ENCODE data around the gene PSAP. TPM values are rescaled to one million over a fixed set of nuclear protein-coding genes. Genes with fewer than 3 reads are reported as not detected.

The PSAP gene
- total and polyA plus RNA-seq, 7 experiments from 2014 or later, result 153 to 1,163 (median 281) TPM

DNA sequence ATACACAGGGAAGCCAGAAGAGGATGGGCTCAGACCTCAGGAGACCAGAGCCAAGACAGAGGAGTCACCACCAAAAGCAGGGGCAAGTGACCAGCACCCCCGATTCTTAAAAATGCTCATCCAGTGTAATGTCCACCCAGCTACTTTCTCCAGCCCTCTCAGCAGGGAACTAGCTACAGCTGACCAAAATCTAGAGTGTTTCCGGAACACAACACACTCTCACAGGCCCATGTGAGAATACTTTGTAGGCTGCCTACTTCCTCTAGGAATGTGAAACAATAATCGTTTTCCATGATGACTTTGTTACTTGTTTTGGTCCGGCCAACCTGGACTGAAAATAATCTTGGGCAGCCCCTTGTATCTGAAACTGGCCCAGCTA is 14.5 kb downstream of the PSAP start:
- Histone ChIP-seq H3K36me3 (ENCODE audit: control insufficient read depth in 2 of 3, insufficient read depth in 3 of 3, low read length in 3 of 3) (peaks cover 0 to 24% (median 5%) of the 10 kb centered on the region in 3 experiments), H3K9me3 (ENCODE audit: control insufficient read depth in 2 of 3, low read length in 3 of 3) (no peaks in the 10 kb centered on the region), H3K27ac (ENCODE audit: low read depth, low read length) (no peak overlapping the region), H3K27me3 (ENCODE audit: control insufficient read depth in 2 of 2, insufficient read depth in 2 of 2, low read length in 2 of 2) (no peaks in the 10 kb centered on the region), H3K4me3 (ENCODE audit: low read length) (no peak overlapping the region), H3K4me1 (ENCODE audit: control insufficient read depth in 2 of 2, insufficient read depth in 2 of 2, low read length in 2 of 2) (peaks cover 5 to 13% of the 10 kb centered on the region in 2 donors)
- Mint-ChIP-seq H3K27ac (peak overlapping the region in 5 of 9 donors; percentile 32 to 78 (median 56)), H3K4me1 (peaks cover 43 to 75% (median 60%) of the 10 kb centered on the region in 7 donors), H3K4me3 (no peak overlapping the region), H3K27me3 (no peaks in the 10 kb centered on the region), H3K36me3 (peaks cover 0 to 12% (median 0%) of the 10 kb centered on the region in 5 donors), H3K9me3 (no peaks in the 10 kb centered on the region)
- ATAC-seq, result no peak
- DNase-seq, result no peak
- CTCF ChIA-PET, result interaction anchor here (0.5 to 1.2 kb wide), 3 partner anchors 14 to 1209 kb away, joined by 5 to 8 read pairs (median 6); partner anchors contain the start of gene PSAP
- intact Hi-C loops (cut with micrococcal nuclease), result loop anchor here in 1 of 2 donors (10.0 kb wide), 1 partner anchor 58 kb away; no protein-coding TSS in a partner anchor
- POLR2A ChIA-PET, result interaction anchor here (0.6 to 1.7 kb wide), 3 partner anchors 14 to 88 kb away, joined by 3 to 6 read pairs (median 4); partner anchors contain the start of gene PSAP

DNA sequence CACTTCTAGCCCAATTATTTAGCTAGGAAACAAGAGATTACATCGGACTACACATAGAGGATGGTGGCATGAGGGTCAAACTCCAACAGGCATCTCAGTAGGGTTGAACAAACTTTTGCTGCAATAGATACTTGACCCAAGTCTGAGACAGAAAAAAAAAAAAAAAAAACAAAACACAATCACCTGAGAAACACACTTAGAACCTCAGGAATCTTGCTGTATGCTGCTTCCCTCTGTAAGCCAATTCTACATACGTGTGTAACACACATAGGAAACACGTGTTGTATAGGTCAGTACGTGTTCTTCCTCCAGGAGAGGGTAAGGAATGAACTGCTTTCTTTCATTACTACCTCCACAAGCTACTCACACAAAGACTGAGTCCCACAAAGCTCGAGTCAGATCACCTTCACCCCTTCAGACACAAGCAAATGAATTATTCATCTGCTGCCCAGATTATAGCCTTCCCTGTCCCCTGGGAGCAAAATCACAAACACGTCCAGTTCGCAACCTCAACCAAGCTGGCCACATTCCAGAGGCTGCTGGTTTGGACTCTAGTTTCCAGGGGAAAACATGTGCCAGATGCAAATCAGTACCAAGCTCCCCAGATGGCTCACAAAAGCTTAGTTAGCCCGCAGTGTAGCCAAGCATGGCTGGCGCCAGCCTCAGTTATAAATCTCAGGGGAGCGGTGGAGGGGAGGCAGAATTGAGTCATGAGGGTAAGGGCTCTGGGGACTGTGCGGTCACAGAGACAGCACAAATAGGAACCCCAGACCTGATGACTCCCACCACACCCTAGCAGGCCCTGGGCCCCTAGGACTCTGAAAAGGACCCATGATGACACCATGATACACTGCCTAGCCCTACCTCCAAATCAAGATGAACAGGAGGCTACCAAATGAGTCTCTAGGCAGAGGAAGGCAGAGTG is 15.1 kb downstream of the PSAP start:
- H3K27ac Mint-ChIP-seq, result peak overlapping the region in 5 of 9 donors; percentile 22 to 78 (median 32)
- Histone ChIP-seq H3K9me3 (ENCODE audit: control insufficient read depth in 2 of 3, low read length in 3 of 3) (no peaks in the 10 kb centered on the region), H3K4me1 (ENCODE audit: control insufficient read depth in 2 of 2, insufficient read depth in 2 of 2, low read length in 2 of 2) (peaks cover 5 to 12% of the 10 kb centered on the region in 2 donors), H3K27ac (ENCODE audit: low read depth, low read length) (no peak overlapping the region), H3K4me3 (ENCODE audit: low read length) (no peak overlapping the region), H3K36me3 (ENCODE audit: control insufficient read depth in 2 of 3, insufficient read depth in 3 of 3, low read length in 3 of 3) (peaks cover 3 to 30% (median 12%) of the 10 kb centered on the region in 3 experiments), H3K27me3 (ENCODE audit: control insufficient read depth in 2 of 2, insufficient read depth in 2 of 2, low read length in 2 of 2) (no peaks in the 10 kb centered on the region)
- intact Hi-C loops (cut with micrococcal nuclease), result loop anchor here in 1 of 2 donors (10.0 kb wide), 1 partner anchor 59 kb away; no protein-coding TSS in a partner anchor
- no peaks in the 10 kb centered on the region for H3K9me3 Mint-ChIP-seq
- H3K4me3 Mint-ChIP-seq, result no peak overlapping the region
- ChIA-PET POLR2A (interaction anchor here (1.0 kb wide), 1 partner anchor 15 kb away, joined by 4 read pairs; no protein-coding TSS in a partner anchor), CTCF (interaction anchor here (0.5 to 0.6 kb wide), 2 partner anchors 1208 to 1417 kb away, joined by 4 to 5 read pairs; no protein-coding TSS in a partner anchor)
- H3K4me1 Mint-ChIP-seq, result peaks cover 41 to 72% (median 56%) of the 10 kb centered on the region in 7 donors
- H3K27me3 Mint-ChIP-seq, result no peaks in the 10 kb centered on the region
- DNase-seq (no peak), ATAC-seq (peak; percentile 70)
- peaks cover 0 to 15% (median 3%) of the 10 kb centered on the region in 5 donors for H3K36me3 Mint-ChIP-seq

DNA sequence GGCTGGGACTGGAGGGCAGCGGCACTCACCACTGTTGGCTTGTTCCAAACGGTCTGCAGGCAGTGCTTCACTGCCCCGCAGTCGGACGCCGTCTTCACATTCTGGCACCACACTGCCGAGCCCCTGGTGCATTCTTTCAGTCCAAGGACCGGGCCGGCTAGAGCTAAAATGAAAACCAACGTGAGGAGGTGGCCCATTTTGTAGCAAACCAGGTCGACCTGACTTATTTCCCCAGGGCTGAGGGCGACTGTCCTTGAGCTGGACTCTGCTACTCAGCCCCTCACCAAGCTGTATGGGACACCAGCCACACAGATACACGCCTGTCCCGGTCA is 16.7 kb downstream of the PSAP start:
- H3K4me3 Mint-ChIP-seq, result no peak overlapping the region
- ChIA-PET POLR2A (no interaction called here), CTCF (interaction anchor here (0.6 kb wide), 1 partner anchor 194 kb away, joined by 4 read pairs; no protein-coding TSS in a partner anchor)

DNA sequence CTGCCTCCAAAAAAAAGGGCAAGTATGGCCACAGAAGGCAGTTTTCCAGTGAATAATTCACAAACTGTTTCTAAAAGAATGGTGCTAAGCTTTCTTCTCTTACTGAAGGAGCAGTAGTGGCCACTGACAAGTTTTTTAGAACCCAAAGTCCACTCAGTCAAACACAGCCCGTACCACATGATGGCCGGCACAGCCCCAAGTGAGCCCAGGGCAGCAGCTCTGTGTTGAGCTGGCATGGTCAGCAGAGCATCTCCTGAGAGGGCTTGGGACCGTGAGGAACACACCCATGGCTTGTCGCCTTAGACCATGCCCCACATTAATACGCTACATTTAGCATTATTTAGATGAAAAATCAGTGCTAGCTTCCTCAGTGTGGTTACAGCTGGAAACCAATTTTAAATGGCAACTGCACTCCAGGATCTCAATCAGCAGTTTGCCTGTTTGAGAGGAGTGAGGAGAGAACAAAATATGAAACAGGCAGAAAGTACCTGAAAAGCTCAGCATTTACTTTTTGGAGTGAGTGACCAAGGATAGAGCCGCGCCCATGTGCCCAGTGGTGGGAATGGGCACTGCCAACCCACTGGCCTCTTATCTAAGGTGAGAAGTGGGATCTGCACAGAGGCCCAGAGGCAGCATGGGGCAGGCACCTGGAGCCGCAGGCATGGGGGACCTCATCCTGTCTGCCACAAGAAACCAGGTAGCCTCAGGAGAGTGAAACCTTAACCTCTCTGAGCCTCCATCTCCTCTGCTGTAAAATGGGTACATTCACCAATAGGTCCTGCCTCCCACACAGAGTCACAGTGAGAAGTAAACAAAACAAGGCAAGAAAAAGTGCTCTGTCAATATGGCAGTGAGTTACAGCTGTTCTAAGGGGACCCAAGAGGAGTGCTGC is 17.4 kb downstream of the PSAP start:
- Mint-ChIP-seq H3K9me3 (no peaks in the 10 kb centered on the region), H3K36me3 (peaks cover 8 to 32% (median 12%) of the 10 kb centered on the region in 5 donors), H3K4me1 (peaks cover 29 to 49% (median 40%) of the 10 kb centered on the region in 7 donors), H3K27me3 (no peaks in the 10 kb centered on the region), H3K27ac (no peak overlapping the region), H3K4me3 (no peak overlapping the region)
- ChIA-PET POLR2A (no interaction called here), CTCF (interaction anchor here (0.8 kb wide), 1 partner anchor 17 kb away, joined by 3 read pairs; no protein-coding TSS in a partner anchor)
- Histone ChIP-seq H3K27ac (ENCODE audit: low read depth, low read length) (no peak overlapping the region), H3K9me3 (ENCODE audit: control insufficient read depth in 2 of 3, low read length in 3 of 3) (no peaks in the 10 kb centered on the region), H3K4me3 (ENCODE audit: low read length) (no peak overlapping the region), H3K36me3 (ENCODE audit: control insufficient read depth in 2 of 3, insufficient read depth in 3 of 3, low read length in 3 of 3) (peaks cover 18 to 50% (median 20%) of the 10 kb centered on the region in 3 experiments), H3K4me1 (ENCODE audit: control insufficient read depth in 2 of 2, insufficient read depth in 2 of 2, low read length in 2 of 2) (peaks cover 4 to 5% of the 10 kb centered on the region in 2 donors), H3K27me3 (ENCODE audit: control insufficient read depth in 2 of 2, insufficient read depth in 2 of 2, low read length in 2 of 2) (no peaks in the 10 kb centered on the region)
- DNase-seq (no peak), ATAC-seq (no peak)
- intact Hi-C loops (cut with micrococcal nuclease), result loop anchor here in 1 of 2 donors (2.0 to 10.0 kb wide), 2 partner anchors 17 to 61 kb away; partner anchors contain the start of gene PSAP

More for the DNA sequence above, 16.7 kb downstream of the PSAP start:
- H3K9me3 Mint-ChIP-seq, result no peaks in the 10 kb centered on the region
- DNase-seq, result no peak
- H3K27ac ChIP-seq (ENCODE audit: low read depth, low read length), result no peak overlapping the region
- no peaks in the 10 kb centered on the region for H3K27me3 Mint-ChIP-seq
- peaks cover 8 to 26% (median 10%) of the 10 kb centered on the region in 5 donors for H3K36me3 Mint-ChIP-seq
- no peaks in the 10 kb centered on the region for H3K9me3 ChIP-seq (ENCODE audit: control insufficient read depth in 2 of 3, low read length in 3 of 3)
- peaks cover 4 to 5% of the 10 kb centered on the region in 2 donors for H3K4me1 ChIP-seq (ENCODE audit: control insufficient read depth in 2 of 2, insufficient read depth in 2 of 2, low read length in 2 of 2)
- ATAC-seq, result no peak
- H3K36me3 ChIP-seq (ENCODE audit: control insufficient read depth in 2 of 3, insufficient read depth in 3 of 3, low read length in 3 of 3), result peaks cover 12 to 44% (median 18%) of the 10 kb centered on the region in 3 experiments
- peaks cover 30 to 56% (median 44%) of the 10 kb centered on the region in 7 donors for H3K4me1 Mint-ChIP-seq
- H3K27ac Mint-ChIP-seq, result no peak overlapping the region
- H3K4me3 ChIP-seq (ENCODE audit: low read length), result no peak overlapping the region
- intact Hi-C loops (cut with micrococcal nuclease), result loop anchor here in 1 of 2 donors (10.0 kb wide), 1 partner anchor 60 kb away; no protein-coding TSS in a partner anchor
- H3K27me3 ChIP-seq (ENCODE audit: control insufficient read depth in 2 of 2, insufficient read depth in 2 of 2, low read length in 2 of 2), result no peaks in the 10 kb centered on the region

DNA sequence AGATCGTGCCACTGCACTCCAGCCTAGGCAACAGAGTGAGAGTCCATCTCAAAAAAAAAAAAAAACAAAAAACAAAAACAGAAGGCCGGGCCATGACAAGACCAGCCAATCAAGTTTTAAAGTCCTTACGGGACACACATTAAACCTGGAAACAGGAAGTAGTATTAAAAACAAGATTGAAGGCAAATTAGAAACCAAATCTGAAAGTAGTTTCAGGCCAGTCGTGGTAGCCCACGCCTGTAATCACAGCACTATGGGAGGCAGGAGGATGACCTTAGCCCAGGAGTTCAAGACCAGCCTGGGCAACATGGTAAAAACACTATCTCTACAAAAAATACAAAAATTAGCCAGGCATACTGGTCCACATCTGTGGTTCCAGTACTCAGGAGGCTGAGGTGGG is 18.1 kb downstream of the PSAP start:
- ATAC-seq, result no peak
- H3K36me3 Mint-ChIP-seq, result peaks cover 8 to 33% (median 12%) of the 10 kb centered on the region in 5 donors
- H3K27me3 Mint-ChIP-seq, result no peaks in the 10 kb centered on the region
- peaks cover 22 to 42% (median 33%) of the 10 kb centered on the region in 7 donors for H3K4me1 Mint-ChIP-seq
- H3K27ac ChIP-seq (ENCODE audit: low read depth, low read length), result no peak overlapping the region
- H3K36me3 ChIP-seq (ENCODE audit: control insufficient read depth in 2 of 3, insufficient read depth in 3 of 3, low read length in 3 of 3), result peaks cover 22 to 55% (median 27%) of the 10 kb centered on the region in 3 experiments
- no peak overlapping the region for H3K4me3 Mint-ChIP-seq
- H3K27ac Mint-ChIP-seq, result peak overlapping the region in 1 of 9 donors; percentile 6
- no peaks in the 10 kb centered on the region for H3K9me3 Mint-ChIP-seq
- POLR2A ChIA-PET, result no interaction called here
- CTCF ChIA-PET, result interaction anchor here (0.8 kb wide), 1 partner anchor 17 kb away, joined by 3 read pairs; no protein-coding TSS in a partner anchor
- DNase-seq, result no peak
- no peaks in the 10 kb centered on the region for H3K27me3 ChIP-seq (ENCODE audit: control insufficient read depth in 2 of 2, insufficient read depth in 2 of 2, low read length in 2 of 2)
- H3K4me3 ChIP-seq (ENCODE audit: low read length), result no peak overlapping the region
- intact Hi-C loops (cut with micrococcal nuclease), result loop anchor here in 1 of 2 donors (2.0 to 10.0 kb wide), 2 partner anchors 18 to 62 kb away; partner anchors contain the start of gene PSAP
- H3K9me3 ChIP-seq (ENCODE audit: control insufficient read depth in 2 of 3, low read length in 3 of 3), result no peaks in the 10 kb centered on the region
- H3K4me1 ChIP-seq (ENCODE audit: control insufficient read depth in 2 of 2, insufficient read depth in 2 of 2, low read length in 2 of 2), result peaks cover 4 to 5% of the 10 kb centered on the region in 2 donors

All from naive thymus-derived CD4-positive, alpha-beta T cell (primary cell).